SK-N-SH (cell line): Measurements from ENCODE around the gene HIPK1. TPM values are rescaled to one million over a fixed set of nuclear protein-coding genes. Genes with fewer than 3 reads are reported as not detected.

ENCODE experiments used
- CTCF ChIA-PET: fragments of 300-600, 350-600 bp; formaldehyde crosslinking; extraction: SDS; loops from one replicate; lab custom pipeline; 2021; lab: Yijun Ruan, JAX
- POLR2A ChIA-PET: fragments of 350-600 bp; sonication (Branson Sonifier 250); formaldehyde crosslinking; extraction: SDS; loops from one replicate; lab custom pipeline; 2020; ENCODE audit warnings: antibody characterized with exemption, inconsistent platforms; lab: Yijun Ruan, JAX
- DNase-seq: peaks from one replicate; pipeline ENCODE4 v3.0.0; 2012
- H2AFZ ChIP-seq: fragments of 200-600 bp; sonication (generic); 2 replicates; pipeline ENCODE4 v1.8.1; 2016; ENCODE audit warnings: antibody characterized with exemption, mild to moderate bottlenecking, low read depth
- H3F3A ChIP-seq: fragments of 200-600 bp; sonication (generic); replicated peaks from 2 replicates; pipeline ENCODE3; 2016; ENCODE audit warnings: antibody characterized with exemption, mild to moderate bottlenecking; ENCODE audit not compliant: insufficient read depth
- H3K27ac ChIP-seq, 2 experiments: fragments of 200-500 bp in 1 of 2; fragments of 200-600 bp in 1 of 2; sonication (Bioruptor generic) in 1 of 2; sonication (generic), shearing (Covaris generic) in 1 of 2; 2 replicates each; pipeline versions ENCODE4 v1.5.1 to v1.6.1; 2014 to 2016; ENCODE audit warnings: low read depth in 2 of 2, inconsistent platforms in 1 of 2, low read length in 1 of 2, mild to moderate bottlenecking in 1 of 2, mixed read lengths in 1 of 2
- H3K27me3 ChIP-seq: fragments of 200-600 bp; sonication (generic), shearing (Covaris generic); 2 replicates; pipeline ENCODE4 v1.6.1; 2016; ENCODE audit warnings: mixed run types; ENCODE audit not compliant: insufficient read depth
- H3K36me3 ChIP-seq, 2 experiments: fragments of 200-500 bp in 1 of 2; fragments of 200-600 bp in 1 of 2; sonication (Bioruptor generic) in 1 of 2; sonication (generic) in 1 of 2; replicated peaks in 1 of 2; 2 replicates each; pipeline versions ENCODE3 to v1.5.1; 2014 to 2016; ENCODE audit warnings: low read length in 1 of 2, mild to moderate bottlenecking in 1 of 2; ENCODE audit not compliant: insufficient read depth in 2 of 2, control insufficient read depth in 1 of 2
- H3K4me1 ChIP-seq, 2 experiments: fragments of 200-500 bp in 1 of 2; fragments of 200-600 bp in 1 of 2; sonication (Bioruptor generic) in 1 of 2; sonication (generic), shearing (Covaris generic) in 1 of 2; 2 replicates each; pipeline versions ENCODE4 v1.5.1 to v1.6.1; 2014 to 2016; ENCODE audit warnings: low read depth in 1 of 2, low read length in 1 of 2, mixed run types in 1 of 2; ENCODE audit not compliant: insufficient read depth in 2 of 2, control insufficient read depth in 1 of 2
- H3K4me2 ChIP-seq: fragments of 200-600 bp; sonication (generic), shearing (Covaris generic); 2 replicates; pipeline ENCODE4 v1.6.1; 2017; ENCODE audit warnings: mixed run types
- H3K4me3 ChIP-seq, 2 experiments: fragments of 200-500 bp in 1 of 2; fragments of 200-600 bp in 1 of 2; sonication (Bioruptor generic) in 1 of 2; sonication (generic), shearing (Covaris generic) in 1 of 2; 2 replicates each; pipeline versions ENCODE4 v1.5.1 to v1.8.1; 2014 to 2016; ENCODE audit warnings: low read depth in 2 of 2, inconsistent platforms in 1 of 2, low read length in 1 of 2, mild to moderate bottlenecking in 1 of 2, mixed read lengths in 1 of 2, moderate library complexity in 1 of 2
- H3K79me2 ChIP-seq: fragments of 200-600 bp; sonication (generic); 2 replicates; pipeline ENCODE4 v1.8.1; 2017; ENCODE audit warnings: mild to moderate bottlenecking; ENCODE audit not compliant: insufficient read depth
- H3K9ac ChIP-seq: fragments of 200-600 bp; sonication (generic); 2 replicates; pipeline ENCODE4 v1.6.1; 2017; ENCODE audit warnings: mixed run types
- H3K9me2 ChIP-seq: fragments of 200-600 bp; sonication (generic); 2 replicates; pipeline ENCODE4 v1.6.1; 2017; ENCODE audit warnings: mixed run types
- H3K9me3 ChIP-seq: fragments of 200-600 bp; sonication (generic); 2 replicates; pipeline ENCODE4 v1.6.1; 2017; ENCODE audit warnings: mixed run types, mild to moderate bottlenecking, moderate library complexity
- H4K20me1 ChIP-seq: fragments of 200-600 bp; sonication (generic); 2 replicates; pipeline ENCODE4 v1.6.1; 2017; ENCODE audit warnings: mild to moderate bottlenecking, mixed run types; ENCODE audit not compliant: insufficient read depth
- CHD2 ChIP-seq: fragments of 150-350 bp; IDR thresholded peaks from 2 replicates; pipeline ENCODE4 v1.6.1; 2018; ENCODE audit warnings: low read length; ENCODE audit not compliant: partially characterized antibody
- EP300 ChIP-seq, 2 experiments: IDR thresholded peaks; 2 replicates each; pipeline versions ENCODE4 v1.4.0 to v1.6.1; 2012; ENCODE audit warnings: borderline replicate concordance in 1 of 2, low read depth in 1 of 2, low read length in 1 of 2
- FOSL2 ChIP-seq: IDR thresholded peaks from 2 replicates; pipeline ENCODE4 v1.4.0; 2012; ENCODE audit warnings: low read depth, mild to moderate bottlenecking, moderate library complexity, borderline replicate concordance
- FOXM1 ChIP-seq: IDR thresholded peaks from 2 replicates; pipeline ENCODE4 v1.4.0; 2012; ENCODE audit warnings: low read depth, mild to moderate bottlenecking
- GABPA ChIP-seq: IDR thresholded peaks from 2 replicates; pipeline ENCODE4 v1.4.0; 2012; ENCODE audit warnings: low read depth, mild to moderate bottlenecking
- MEF2A ChIP-seq: IDR thresholded peaks from 2 replicates; pipeline ENCODE4 v1.4.0; 2012; ENCODE audit warnings: low read depth, borderline replicate concordance
- NFIC ChIP-seq: IDR thresholded peaks from 2 replicates; pipeline ENCODE4 v1.4.0; 2012; ENCODE audit warnings: borderline replicate concordance
- NRF1 ChIP-seq: IDR thresholded peaks from 2 replicates; pipeline ENCODE4 v1.6.1; 2012; ENCODE audit warnings: low read depth, mild to moderate bottlenecking, low read length
- PBX3 ChIP-seq: IDR thresholded peaks from 2 replicates; pipeline ENCODE4; 2012
- RAD21 ChIP-seq: IDR thresholded peaks from 2 replicates; pipeline ENCODE4 v1.6.1; 2012; ENCODE audit warnings: mild to moderate bottlenecking, low read length
- RFX5 ChIP-seq: IDR thresholded peaks from 2 replicates; pipeline ENCODE4 v1.6.1; 2012; ENCODE audit warnings: mild to moderate bottlenecking, improper control_type of control experiment, low read length
- RXRA ChIP-seq: IDR thresholded peaks from 2 replicates; pipeline ENCODE4 v1.4.0; 2012; ENCODE audit warnings: low read depth, mild to moderate bottlenecking, borderline replicate concordance
- SIN3A ChIP-seq: IDR thresholded peaks from 2 replicates; pipeline ENCODE4 v1.6.1; 2012; ENCODE audit warnings: low read depth, mild to moderate bottlenecking, low read length, moderate library complexity, borderline replicate concordance
- SMC3 ChIP-seq: IDR thresholded peaks from 2 replicates; pipeline ENCODE4 v1.6.1; 2012; ENCODE audit warnings: low read depth, low read length, improper control_type of control experiment
- TAF1 ChIP-seq: IDR thresholded peaks from 2 replicates; pipeline ENCODE4 v1.6.1; 2012; ENCODE audit warnings: low read depth, mild to moderate bottlenecking, low read length, moderate library complexity, borderline replicate concordance
- TEAD4 ChIP-seq: IDR thresholded peaks from 2 replicates; pipeline ENCODE4 v1.4.0; 2012; ENCODE audit warnings: mild to moderate bottlenecking, borderline replicate concordance; ENCODE audit not compliant: insufficient read depth
- WGBS: methylation state at CpG from one replicate; pipeline ENCODE4 v1.1.6; 2017; ENCODE audit warnings: low lambda C conversion rate; 5-methylcytosine and 5-hydroxymethylcytosine counted together
- polyA plus RNA-seq, 3 experiments: library from polyadenylated mRNA; depleted of rRNA; stranded (reverse); fragments of >200 nt; gene quantifications; 2 replicates each; pipeline ENCODE4 v1.2.3, GENCODE V29; 2012
- TF ChIP-seq, protein P1 (sequence below): IDR thresholded peaks from 2 replicates; pipeline ENCODE4 v1.4.0; 2012; ENCODE audit warnings: low read depth, borderline replicate concordance
- TF ChIP-seq, protein P2 (sequence below): fragments of 150-350 bp; IDR thresholded peaks from 2 replicates; pipeline ENCODE4 v1.6.1; 2017; ENCODE audit warnings: antibody characterized with exemption, low read length, low read depth, borderline replicate concordance
- TF ChIP-seq, protein P3 (sequence below): IDR thresholded peaks from 2 replicates; pipeline ENCODE4 v1.6.1; 2012; ENCODE audit warnings: mild to moderate bottlenecking, low read depth, low read length, moderate library complexity
- TF ChIP-seq, protein P4 (sequence below): fragments of 200-600 bp; sonication (generic); IDR thresholded peaks from 2 replicates; pipeline ENCODE4 v1.6.1; 2017; ENCODE audit warnings: antibody characterized with exemption, mild to moderate bottlenecking, moderate library complexity

Gene HIPK1
- polyA plus RNA-seq, 1 of the 3 experiments (the other 2 are of a cell fraction), result 7.1 TPM

DNA sequence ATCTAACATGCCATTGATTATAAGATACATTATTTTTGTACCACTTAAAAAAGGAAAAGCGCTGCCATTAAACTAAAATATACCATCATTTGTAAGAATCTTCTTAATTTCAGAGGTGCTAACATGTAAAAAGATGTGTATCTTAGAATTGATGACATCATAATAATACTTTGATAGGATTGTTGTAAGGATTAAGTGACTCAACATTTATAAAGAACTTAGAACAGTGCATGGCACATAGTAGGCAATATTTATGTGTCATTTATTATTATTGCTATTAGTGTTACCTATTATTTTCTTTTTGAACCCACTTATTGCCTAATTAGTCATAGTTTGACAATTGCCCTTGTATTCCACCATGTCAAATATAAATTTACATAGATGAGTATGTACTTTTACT is 21.8 kb downstream of the HIPK1 start (continued):
- TF ChIP-seq, protein P1, sequence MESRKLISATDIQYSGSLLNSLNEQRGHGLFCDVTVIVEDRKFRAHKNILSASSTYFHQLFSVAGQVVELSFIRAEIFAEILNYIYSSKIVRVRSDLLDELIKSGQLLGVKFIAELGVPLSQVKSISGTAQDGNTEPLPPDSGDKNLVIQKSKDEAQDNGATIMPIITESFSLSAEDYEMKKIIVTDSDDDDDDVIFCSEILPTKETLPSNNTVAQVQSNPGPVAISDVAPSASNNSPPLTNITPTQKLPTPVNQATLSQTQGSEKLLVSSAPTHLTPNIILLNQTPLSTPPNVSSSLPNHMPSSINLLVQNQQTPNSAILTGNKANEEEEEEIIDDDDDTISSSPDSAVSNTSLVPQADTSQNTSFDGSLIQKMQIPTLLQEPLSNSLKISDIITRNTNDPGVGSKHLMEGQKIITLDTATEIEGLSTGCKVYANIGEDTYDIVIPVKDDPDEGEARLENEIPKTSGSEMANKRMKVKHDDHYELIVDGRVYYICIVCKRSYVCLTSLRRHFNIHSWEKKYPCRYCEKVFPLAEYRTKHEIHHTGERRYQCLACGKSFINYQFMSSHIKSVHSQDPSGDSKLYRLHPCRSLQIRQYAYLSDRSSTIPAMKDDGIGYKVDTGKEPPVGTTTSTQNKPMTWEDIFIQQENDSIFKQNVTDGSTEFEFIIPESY, result no peak
- TF ChIP-seq, protein P2, sequence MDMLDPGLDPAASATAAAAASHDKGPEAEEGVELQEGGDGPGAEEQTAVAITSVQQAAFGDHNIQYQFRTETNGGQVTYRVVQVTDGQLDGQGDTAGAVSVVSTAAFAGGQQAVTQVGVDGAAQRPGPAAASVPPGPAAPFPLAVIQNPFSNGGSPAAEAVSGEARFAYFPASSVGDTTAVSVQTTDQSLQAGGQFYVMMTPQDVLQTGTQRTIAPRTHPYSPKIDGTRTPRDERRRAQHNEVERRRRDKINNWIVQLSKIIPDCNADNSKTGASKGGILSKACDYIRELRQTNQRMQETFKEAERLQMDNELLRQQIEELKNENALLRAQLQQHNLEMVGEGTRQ, result no peak
- TF ChIP-seq, all 33 proteins: peak for 0

DNA sequence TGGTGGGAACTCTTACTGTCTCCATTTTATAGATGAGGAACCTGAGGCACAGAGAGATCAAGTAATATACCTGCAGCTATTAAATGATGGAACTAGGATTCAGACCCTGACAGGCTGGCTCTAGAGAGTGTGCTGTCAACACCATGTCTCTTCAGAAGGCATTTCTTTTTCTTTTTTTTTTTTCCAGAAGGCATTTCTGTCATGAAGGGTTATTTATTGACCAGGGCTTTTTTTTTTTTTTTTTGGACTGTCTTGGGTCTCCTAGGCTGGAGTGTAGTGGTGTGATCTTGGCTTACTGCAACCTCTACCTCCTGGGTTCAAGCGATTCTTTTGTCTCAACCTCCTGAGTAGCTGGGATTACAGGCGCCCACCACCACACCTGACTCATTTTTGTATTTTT is 22.6 kb downstream of the HIPK1 start:
- Histone ChIP-seq H4K20me1 (peaks cover 18% of the 10 kb centered on the region), H3K9me2 (no peaks in the 10 kb centered on the region), H3K27ac (no peak overlapping the region), H3K4me2 (no peak overlapping the region), H3K4me1 (peaks cover 0 to 11% of the 10 kb centered on the region in 2 experiments; a peak in 2 of 4 replicates), H3F3A (peaks cover 5% of the 10 kb centered on the region), H3K36me3 (peaks cover 19 to 28% of the 10 kb centered on the region in 2 experiments), H3K27me3 (no peaks in the 10 kb centered on the region), H3K79me2 (peaks cover 63% of the 10 kb centered on the region), H3K9ac (no peak overlapping the region), H3K9me3 (no peaks in the 10 kb centered on the region), H3K4me3 (no peak overlapping the region), H2AFZ (no peak overlapping the region)
- TF ChIP-seq RXRA (no peak), FOXM1 (no peak), EP300 (IDR thresholded peaks at IDR 0.05; ENCODE audit: borderline replicate concordance in 1 of 2, low read depth in 1 of 2, low read length in 1 of 2) (no peak), MEF2A (no peak), SMC3 (no peak), FOSL2 (no peak), RAD21 (no peak), NRF1 (no peak), GABPA (no peak), PBX3 (no peak), CHD2 (no peak), NFIC (no peak), TAF1 (no peak), SIN3A (no peak), RFX5 (no peak), TEAD4 (no peak)
- TF ChIP-seq, protein P3, sequence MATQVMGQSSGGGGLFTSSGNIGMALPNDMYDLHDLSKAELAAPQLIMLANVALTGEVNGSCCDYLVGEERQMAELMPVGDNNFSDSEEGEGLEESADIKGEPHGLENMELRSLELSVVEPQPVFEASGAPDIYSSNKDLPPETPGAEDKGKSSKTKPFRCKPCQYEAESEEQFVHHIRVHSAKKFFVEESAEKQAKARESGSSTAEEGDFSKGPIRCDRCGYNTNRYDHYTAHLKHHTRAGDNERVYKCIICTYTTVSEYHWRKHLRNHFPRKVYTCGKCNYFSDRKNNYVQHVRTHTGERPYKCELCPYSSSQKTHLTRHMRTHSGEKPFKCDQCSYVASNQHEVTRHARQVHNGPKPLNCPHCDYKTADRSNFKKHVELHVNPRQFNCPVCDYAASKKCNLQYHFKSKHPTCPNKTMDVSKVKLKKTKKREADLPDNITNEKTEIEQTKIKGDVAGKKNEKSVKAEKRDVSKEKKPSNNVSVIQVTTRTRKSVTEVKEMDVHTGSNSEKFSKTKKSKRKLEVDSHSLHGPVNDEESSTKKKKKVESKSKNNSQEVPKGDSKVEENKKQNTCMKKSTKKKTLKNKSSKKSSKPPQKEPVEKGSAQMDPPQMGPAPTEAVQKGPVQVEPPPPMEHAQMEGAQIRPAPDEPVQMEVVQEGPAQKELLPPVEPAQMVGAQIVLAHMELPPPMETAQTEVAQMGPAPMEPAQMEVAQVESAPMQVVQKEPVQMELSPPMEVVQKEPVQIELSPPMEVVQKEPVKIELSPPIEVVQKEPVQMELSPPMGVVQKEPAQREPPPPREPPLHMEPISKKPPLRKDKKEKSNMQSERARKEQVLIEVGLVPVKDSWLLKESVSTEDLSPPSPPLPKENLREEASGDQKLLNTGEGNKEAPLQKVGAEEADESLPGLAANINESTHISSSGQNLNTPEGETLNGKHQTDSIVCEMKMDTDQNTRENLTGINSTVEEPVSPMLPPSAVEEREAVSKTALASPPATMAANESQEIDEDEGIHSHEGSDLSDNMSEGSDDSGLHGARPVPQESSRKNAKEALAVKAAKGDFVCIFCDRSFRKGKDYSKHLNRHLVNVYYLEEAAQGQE, result no peak
- TF ChIP-seq, protein P4, sequence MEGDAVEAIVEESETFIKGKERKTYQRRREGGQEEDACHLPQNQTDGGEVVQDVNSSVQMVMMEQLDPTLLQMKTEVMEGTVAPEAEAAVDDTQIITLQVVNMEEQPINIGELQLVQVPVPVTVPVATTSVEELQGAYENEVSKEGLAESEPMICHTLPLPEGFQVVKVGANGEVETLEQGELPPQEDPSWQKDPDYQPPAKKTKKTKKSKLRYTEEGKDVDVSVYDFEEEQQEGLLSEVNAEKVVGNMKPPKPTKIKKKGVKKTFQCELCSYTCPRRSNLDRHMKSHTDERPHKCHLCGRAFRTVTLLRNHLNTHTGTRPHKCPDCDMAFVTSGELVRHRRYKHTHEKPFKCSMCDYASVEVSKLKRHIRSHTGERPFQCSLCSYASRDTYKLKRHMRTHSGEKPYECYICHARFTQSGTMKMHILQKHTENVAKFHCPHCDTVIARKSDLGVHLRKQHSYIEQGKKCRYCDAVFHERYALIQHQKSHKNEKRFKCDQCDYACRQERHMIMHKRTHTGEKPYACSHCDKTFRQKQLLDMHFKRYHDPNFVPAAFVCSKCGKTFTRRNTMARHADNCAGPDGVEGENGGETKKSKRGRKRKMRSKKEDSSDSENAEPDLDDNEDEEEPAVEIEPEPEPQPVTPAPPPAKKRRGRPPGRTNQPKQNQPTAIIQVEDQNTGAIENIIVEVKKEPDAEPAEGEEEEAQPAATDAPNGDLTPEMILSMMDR, result no peak
- DNase-seq, result no peak
- WGBS, result 87% methylated on average over 2 of the region's 2 CpGs
- CTCF ChIA-PET, result interaction anchor here (1.2 to 6.6 kb wide), 3 partner anchors 12 to 115 kb away, joined by 4 to 31 read pairs (median 8); partner anchors contain the start of gene OLFML3
- POLR2A ChIA-PET, result no interaction called here
